ENCODE results near the gene CEP290. TPM values are rescaled to one million over a fixed set of nuclear protein-coding genes. Genes with fewer than 3 reads are reported as not detected.

Gene CEP290
- polyA plus RNA-seq (ENCODE audit: insufficient read length in 12 of 12), result 10 to 100 TPM in 11 of 12 donors, not detected in 1; 10.9 to 26.6 (median 17.0) TPM
- long read RNA-seq, donor 1, partial matches to known transcripts, result 61 of 69 reads
- long read RNA-seq, donor 1, other reads (novel, unspliced or antisense), result 8 of 69 reads
- long read RNA-seq, donor 2, partial matches to known transcripts, result 44 of 44 reads
- long read RNA-seq, donor 2, other reads (novel, unspliced or antisense), result 0 of 44 reads
- long read RNA-seq, donor 3, full-length matches to known transcripts, result 1 of 6 reads
- long read RNA-seq, donor 3, partial matches to known transcripts, result 5 of 6 reads
- long read RNA-seq, donor 3, other reads (novel, unspliced or antisense), result 0 of 6 reads
- long read RNA-seq, donor 4, result 0 reads
- long read RNA-seq, donor 5, result 0 reads
- long read RNA-seq, donor 6, result 0 reads
- long read RNA-seq, donor 7, result 0 reads
- long read RNA-seq, donor 8, partial matches to known transcripts, result 61 of 67 reads
- long read RNA-seq, donor 8, other reads (novel, unspliced or antisense), result 6 of 67 reads
- long read RNA-seq, donor 9, partial matches to known transcripts, result 9 of 9 reads
- long read RNA-seq, donor 9, other reads (novel, unspliced or antisense), result 0 of 9 reads
- long read RNA-seq, donor 10, partial matches to known transcripts, result 18 of 18 reads
- long read RNA-seq, donor 10, other reads (novel, unspliced or antisense), result 0 of 18 reads
- long read RNA-seq, donor 11, partial matches to known transcripts, result 36 of 36 reads
- long read RNA-seq, donor 11, other reads (novel, unspliced or antisense), result 0 of 36 reads

- peak; percentile 98 for DNase-seq
These were observed at the start of gene CEP290, which contains the start of gene TMTC3 for GRCh38 chr12:88141774-88142609. Gene CEP290, minus strand, starts transcription at chr12:88142088. Its CDS starts 781 bp downstream, at chr12:88141307. Gene TMTC3, plus strand, starts transcription at chr12:88142307. Its CDS starts 6,009 bp downstream, at chr12:88148316.

- no peak for DNase-seq
These were observed 46.3 kb upstream of the CEP290 start for GRCh38 chr12:88188180-88188579.

GRCh38 chr12:88187571-88187970 is 45.7 kb upstream of the CEP290 start:
- DNase-seq, result no peak

- no peak for DNase-seq
These were observed 44.1 kb upstream of the CEP290 start for GRCh38 chr12:88185988-88186387.

- no peak for DNase-seq
These were observed 43.4 kb upstream of the CEP290 start for GRCh38 chr12:88185279-88185678.

- no peak for DNase-seq
These were observed 42.3 kb upstream of the CEP290 start for GRCh38 chr12:88184196-88184595.

GRCh38 chr12:88182416-88182815 is 40.5 kb upstream of the CEP290 start:
- DNase-seq, result no peak

GRCh38 chr12:88181881-88182280 is 40.0 kb upstream of the CEP290 start:
- DNase-seq, result no peak

- DNase-seq, result no peak
These were observed 37.6 kb upstream of the CEP290 start for GRCh38 chr12:88179436-88180014.

- no peak for DNase-seq
These were observed 33.7 kb upstream of the CEP290 start for GRCh38 chr12:88175544-88175943.

GRCh38 chr12:88172844-88173407 is 31.0 kb upstream of the CEP290 start:
- no peak for DNase-seq

- no peak for DNase-seq
These were observed 25.5 kb upstream of the CEP290 start for GRCh38 chr12:88167384-88167783.

GRCh38 chr12:88166179-88166578 is 24.3 kb upstream of the CEP290 start:
- no peak for DNase-seq

- no peak for DNase-seq
These were observed 21.5 kb upstream of the CEP290 start for GRCh38 chr12:88163371-88163770.

- no peak for DNase-seq
These were observed 14.3 kb upstream of the CEP290 start for GRCh38 chr12:88156075-88156654.

GRCh38 chr12:88153959-88154358 is 12.1 kb upstream of the CEP290 start:
- DNase-seq, result peak; percentile 16

GRCh38 chr12:88150063-88150462 is 8.2 kb upstream of the CEP290 start:
- no peak for DNase-seq

GRCh38 chr12:88145567-88146505 is 3.9 kb upstream of the CEP290 start:
- no peak for DNase-seq
